UCSD-AML1 (cell line): ENCODE results near the gene CACNA1I.

ENCODE experiments used
- DNase-seq: peaks from one replicate; lab custom pipeline; 2025; ENCODE audit not compliant: unreplicated experiment; lab: John Stamatoyannopoulos, UW

CACNA1I gene

GRCh38 chr22:39714321-39714720 is 143.8 kb downstream of the CACNA1I start:
- DNase-seq = no peak

DNA sequence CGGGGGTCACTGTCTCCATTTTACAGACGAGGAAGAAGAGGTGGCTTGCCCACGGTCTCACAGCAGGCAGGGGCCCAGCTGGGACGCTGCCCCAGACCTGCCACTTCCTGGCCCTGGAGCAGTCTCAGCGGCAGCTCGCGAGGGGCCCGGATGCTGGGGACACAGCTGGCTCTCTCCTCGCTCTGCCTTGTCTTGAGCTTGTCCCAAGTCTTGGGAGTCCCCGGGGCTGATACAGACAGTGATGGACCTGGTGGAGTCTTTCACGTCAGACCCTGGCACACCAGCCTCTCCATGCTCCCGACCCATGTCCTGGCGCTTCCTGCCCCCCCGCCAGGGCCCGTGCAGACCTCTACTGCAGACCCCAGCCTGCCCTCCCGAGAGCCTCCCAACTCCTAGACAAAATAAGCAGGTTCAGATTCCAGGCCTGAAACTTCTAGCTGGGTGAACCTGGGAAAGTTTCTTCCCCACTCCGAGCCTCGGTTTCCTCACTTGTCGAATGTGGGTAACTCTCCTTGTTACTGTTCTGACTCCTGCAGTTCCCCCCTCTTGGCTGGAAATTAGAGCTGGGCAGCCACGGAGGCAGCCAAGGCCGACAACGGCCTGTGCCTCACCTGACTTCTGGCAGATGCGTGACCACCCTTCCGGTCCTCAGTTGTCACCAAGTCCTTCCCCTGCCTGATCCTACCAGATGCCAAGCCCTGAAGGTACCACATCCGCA is 145.4 kb downstream of the CACNA1I start:
- DNase-seq = no peak

- no peak for DNase-seq
Observed at GRCh38 chr22:39716534-39716933, 146.0 kb downstream of the CACNA1I start.

DNA sequence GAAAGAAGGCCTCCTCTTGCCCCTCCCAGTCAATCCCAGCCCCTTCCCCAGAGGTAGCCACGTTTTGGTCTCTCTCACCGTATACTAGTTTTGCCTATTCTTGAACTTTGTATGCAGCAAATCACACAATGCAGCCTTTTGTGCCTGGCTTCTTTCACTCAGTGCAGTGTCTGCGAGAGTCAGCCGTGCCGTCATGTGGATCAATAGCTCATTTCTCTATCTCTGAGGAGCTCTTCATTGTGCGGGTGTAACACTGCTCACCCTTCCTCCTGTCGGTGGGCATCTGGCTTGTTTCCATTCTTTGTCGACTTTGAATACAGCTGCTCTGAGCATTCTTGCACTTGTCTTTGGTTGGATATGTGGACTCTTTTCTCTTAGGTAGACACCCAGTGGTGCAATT is 146.5 kb downstream of the CACNA1I start:
- no peak for DNase-seq

GRCh38 chr22:39718206-39718605 is 147.7 kb downstream of the CACNA1I start:
- DNase-seq = no peak

DNA sequence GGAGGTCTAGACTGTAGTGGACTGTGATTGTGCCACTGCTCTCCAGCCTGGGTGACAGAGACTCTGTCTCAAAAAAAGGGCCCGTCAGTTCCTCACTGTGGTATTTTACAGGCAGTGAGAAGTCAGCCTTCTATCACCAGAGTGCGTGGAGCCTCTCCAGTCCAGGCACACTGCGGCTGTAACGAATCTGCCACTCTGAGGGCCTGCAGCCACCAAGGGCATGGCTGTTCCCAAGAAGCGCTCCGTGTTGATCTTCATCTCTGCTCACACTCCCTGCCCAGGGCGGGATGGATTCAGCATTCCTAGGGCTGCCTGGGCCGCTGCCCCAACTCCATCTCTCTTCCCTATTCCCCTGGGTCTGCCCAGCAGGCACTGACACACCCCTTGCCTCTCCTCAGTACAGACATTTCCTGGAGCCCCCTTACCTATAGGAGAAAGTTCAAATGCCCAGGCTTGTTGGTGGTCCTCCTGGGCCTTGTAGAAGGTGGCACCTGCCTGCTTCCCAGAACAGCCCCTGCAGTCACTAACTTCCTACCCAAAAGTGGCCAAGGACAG is 148.4 kb downstream of the CACNA1I start:
- DNase-seq = no peak

GRCh38 chr22:39719559-39720450 is 149.3 kb downstream of the CACNA1I start:
- no peak for DNase-seq

DNA sequence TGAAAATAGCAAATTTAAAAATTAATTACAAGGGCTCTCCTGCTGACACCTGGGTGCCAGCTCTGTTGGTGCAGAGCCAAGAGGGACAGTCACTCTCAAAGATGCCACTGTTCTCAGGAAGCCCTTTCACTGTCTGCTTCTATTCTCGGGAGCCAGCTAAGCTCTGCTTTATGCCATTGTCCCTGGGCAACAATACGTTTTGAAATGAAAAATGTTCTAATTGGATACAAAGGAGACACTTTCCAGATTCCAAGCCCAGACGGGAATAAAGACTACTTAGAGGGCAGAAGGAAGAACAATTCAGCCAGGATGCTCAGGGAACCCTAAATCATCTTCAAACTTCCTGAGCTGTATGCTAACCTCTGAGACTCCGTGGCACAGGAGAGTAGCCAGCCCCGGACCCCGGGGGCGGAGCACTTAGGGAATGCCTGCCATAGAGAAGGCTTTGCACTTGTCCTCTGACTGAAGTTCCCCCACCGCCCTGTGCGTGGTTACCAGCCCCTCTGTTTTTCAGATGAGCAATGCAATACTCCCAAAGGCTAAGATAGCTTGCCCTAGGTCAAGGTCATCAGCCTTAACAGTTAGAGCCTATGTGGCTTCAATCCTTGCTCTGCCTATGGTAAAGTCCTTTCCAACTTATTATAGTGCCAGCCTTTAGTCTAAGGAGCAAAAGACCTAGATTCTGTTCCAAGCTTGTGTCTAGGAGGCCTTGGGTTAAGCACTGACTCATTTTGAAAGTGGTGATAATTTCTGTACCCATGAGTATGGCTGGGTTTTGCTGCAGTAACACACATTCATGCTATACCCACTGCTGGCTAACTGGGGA is 150.9 kb downstream of the CACNA1I start:
- DNase-seq = no peak

DNA sequence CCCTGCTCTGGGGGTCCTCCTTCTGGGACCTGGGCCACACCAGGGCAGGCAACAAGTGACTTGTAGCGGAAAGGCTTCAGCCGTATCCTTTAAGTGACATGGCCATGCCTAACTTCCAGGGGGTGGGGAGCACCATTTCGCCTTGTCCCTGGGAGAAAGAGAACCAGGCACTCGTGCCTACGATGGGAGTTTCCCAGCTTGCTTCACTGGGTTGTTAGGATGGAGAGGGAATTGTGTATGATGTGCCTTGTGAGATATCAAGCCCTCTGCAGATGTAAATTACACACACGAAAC is 151.4 kb downstream of the CACNA1I start:
- DNase-seq = no peak

- DNase-seq = no peak
Observed at GRCh38 chr22:39722501-39722900, 151.9 kb downstream of the CACNA1I start.

GRCh38 chr22:39723463-39723862 is 152.9 kb downstream of the CACNA1I start:
- DNase-seq = no peak

- DNase-seq = no peak
Observed at GRCh38 chr22:39723899-39724351, 153.4 kb downstream of the CACNA1I start.

GRCh38 chr22:39724390-39724789 is 153.8 kb downstream of the CACNA1I start:
- DNase-seq = no peak

GRCh38 chr22:39724857-39725256 is 154.3 kb downstream of the CACNA1I start:
- no peak for DNase-seq

DNA sequence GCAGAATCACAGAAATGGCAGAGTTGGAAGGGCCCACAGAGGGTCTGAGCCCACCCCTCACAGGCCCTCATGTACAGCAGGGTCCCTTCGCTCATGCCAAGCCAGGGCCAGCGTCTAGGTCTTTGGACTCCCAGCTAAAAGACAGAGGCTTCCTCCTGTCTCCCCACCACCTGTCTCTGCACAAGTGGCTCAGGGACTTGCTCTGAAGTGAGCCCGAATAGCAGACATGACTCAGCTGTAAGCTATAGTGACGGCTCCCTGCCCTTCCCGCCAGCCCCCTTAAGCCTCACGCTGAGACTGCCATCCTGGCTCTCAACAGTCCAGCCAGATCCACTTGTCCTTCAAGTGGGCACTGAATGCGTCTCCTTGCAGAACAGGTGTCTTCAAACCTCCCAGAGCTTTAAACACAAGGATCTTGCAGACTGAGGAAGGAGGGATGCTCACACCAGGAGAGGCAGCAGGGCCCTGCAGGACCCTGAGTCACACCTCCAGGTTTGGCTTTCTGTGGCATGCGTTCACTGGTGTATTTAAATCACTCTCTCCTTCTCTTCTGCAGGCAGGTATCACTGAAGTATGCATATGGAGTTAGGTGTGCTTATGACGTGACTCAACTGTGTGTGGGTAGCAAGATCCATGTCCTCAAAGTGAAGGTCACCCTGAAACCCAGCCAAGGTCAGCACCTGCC is 154.9 kb downstream of the CACNA1I start:
- no peak for DNase-seq

DNA sequence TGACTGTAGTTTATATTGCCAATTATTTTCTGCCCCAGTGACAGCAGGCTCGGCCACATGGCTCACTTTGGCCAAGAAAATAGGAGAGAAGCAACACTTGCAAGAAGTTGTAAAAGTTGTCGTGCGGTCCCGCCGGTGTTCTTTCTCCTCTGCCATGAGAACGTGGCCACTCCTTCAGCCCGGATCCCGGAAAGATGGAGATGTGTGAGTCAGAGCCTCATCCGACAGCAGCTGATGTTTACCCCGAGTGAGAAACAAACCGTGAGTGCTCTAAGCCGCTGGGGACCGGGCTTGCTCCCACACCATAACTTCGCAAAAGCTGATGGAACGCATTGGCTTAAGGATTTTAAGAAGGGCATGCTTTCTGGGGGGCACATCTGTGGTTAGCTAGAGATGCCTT is 157.0 kb downstream of the CACNA1I start:
- no peak for DNase-seq

GRCh38 chr22:39728236-39728860 is 157.8 kb downstream of the CACNA1I start:
- no peak for DNase-seq

- DNase-seq = no peak
Observed at GRCh38 chr22:39729141-39729934, 158.8 kb downstream of the CACNA1I start.

DNA sequence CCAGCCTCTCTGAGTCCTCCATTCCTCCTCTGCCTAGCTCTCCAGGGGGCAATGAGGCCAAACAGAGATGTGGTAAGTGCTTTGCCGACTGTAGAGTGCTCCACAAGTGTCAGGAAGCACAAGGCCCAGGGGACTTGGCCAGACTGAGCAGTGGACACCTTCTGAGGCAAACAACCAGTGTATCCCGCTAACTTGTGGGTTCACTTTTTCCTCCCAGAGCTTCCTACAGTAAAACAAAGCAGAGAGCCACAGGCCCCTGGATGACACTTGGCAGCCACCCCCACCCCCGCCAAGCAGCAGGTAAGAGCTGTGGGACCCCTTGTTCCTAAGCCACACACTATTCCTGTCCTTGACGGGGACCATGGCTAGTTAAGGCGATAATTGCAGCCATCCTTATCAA is 160.9 kb downstream of the CACNA1I start:
- DNase-seq = no peak
